Measurements from ENCODE around the gene GGTLC1. TPM values are rescaled to one million over a fixed set of nuclear protein-coding genes. Genes with fewer than 3 reads are reported as not detected.

The GGTLC1 gene
- total and polyA plus RNA-seq, 2 experiments from 2014 or later: not detected

DNA sequence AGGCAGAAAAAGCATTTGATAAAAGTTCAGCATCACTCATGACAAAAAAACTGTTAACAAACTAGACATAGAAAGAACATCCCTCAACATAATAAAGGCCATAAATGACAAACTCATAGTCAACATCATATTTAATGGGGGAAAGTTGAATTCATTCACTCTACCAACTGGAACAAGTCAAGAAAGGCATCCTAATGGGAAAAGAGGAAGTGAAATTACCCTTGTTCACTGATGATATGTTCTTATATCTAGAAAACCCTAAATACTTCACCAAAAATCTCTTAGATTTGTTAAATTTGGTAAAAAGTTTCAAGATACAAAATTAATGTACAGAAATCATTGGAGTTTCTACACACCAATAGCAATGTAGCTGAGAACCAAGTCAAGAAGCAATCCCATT, 48.9 kb downstream of the GGTLC1 start (continued):
- no peak for TF ChIP-seq EZH2 (IDR thresholded peaks at IDR 0.05; ENCODE audit: low read depth, unreplicated experiment)
- TF ChIP-seq, protein P1, sequence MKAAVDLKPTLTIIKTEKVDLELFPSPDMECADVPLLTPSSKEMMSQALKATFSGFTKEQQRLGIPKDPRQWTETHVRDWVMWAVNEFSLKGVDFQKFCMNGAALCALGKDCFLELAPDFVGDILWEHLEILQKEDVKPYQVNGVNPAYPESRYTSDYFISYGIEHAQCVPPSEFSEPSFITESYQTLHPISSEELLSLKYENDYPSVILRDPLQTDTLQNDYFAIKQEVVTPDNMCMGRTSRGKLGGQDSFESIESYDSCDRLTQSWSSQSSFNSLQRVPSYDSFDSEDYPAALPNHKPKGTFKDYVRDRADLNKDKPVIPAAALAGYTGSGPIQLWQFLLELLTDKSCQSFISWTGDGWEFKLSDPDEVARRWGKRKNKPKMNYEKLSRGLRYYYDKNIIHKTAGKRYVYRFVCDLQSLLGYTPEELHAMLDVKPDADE (IDR thresholded peaks at IDR 0.05): no peak

DNA sequence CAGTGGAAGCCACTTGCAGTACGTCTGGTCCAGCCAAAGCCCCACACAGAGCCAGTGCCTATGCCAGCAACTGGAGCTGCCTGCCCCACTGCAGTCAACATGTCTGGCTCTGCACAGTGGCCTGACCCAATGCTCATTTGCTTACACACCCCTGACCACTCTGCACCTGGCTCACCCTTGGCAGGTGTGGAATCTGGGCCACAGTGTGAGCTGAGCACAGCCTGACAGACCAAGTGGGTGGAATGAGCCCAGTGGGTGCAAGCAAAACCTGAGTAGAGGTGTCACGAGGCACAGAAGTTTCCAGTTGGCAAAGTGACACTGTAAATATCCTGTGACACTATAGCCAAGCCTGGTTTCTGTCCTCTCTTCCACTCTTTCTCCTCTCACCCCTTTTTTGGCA, 49.5 kb downstream of the GGTLC1 start:
- DNase-seq (ENCODE audit: low spot score): no peak
- Histone ChIP-seq H3K79me2 (replicated peaks; ENCODE audit: insufficient read depth) (no peaks in the 10 kb centered on the region), H3K36me3 (ENCODE audit: insufficient read depth) (no peaks in the 10 kb centered on the region), H3K4me3 (no peak overlapping the region), H3F3A (replicated peaks; ENCODE audit: low read depth) (no peaks in the 10 kb centered on the region), H3K9me2 (ENCODE audit: insufficient read depth) (peaks cover 10% of the 10 kb centered on the region), H4K20me1 (replicated peaks; ENCODE audit: insufficient read depth) (no peaks in the 10 kb centered on the region), H3K4me2 (no peak overlapping the region), H3K27me3 (ENCODE audit: insufficient read depth) (no peaks in the 10 kb centered on the region), H3K27ac (ENCODE audit: low read depth) (no peak overlapping the region), H2AFZ (no peak overlapping the region), H3K4me1 (ENCODE audit: insufficient read depth) (no peaks in the 10 kb centered on the region)
- no peak for ATAC-seq
- Mint-ChIP-seq H3K4me1 (no peaks in the 10 kb centered on the region), H3K36me3 (ENCODE audit: low read depth) (peaks cover 3% of the 10 kb centered on the region; the same call in 2 of the 3 replicates), H3K4me3 (no peak overlapping the region), H3K27me3 (ENCODE audit: insufficient read depth, low read depth, poor library complexity) (no peaks in the 10 kb centered on the region), H3K27ac (no peak overlapping the region), H3K9me3 (peaks cover 8% of the 10 kb centered on the region)
- TF ChIP-seq, protein P1 (IDR thresholded peaks at IDR 0.05): no peak
- no peak for TF ChIP-seq ZNF462 (CRISPR knock-in tag; IDR thresholded peaks at IDR 0.05)
- no peak for TF ChIP-seq EZH2 (IDR thresholded peaks at IDR 0.05; ENCODE audit: low read depth, unreplicated experiment)
- no peak for TF ChIP-seq POLR2AphosphoS5 (IDR thresholded peaks at IDR 0.05; ENCODE audit: low read depth)
- TF ChIP-seq CREB1 (CRISPR knock-in tag; IDR thresholded peaks at IDR 0.05; ENCODE audit: low read depth): no peak
- no peak for TF ChIP-seq EZH2phosphoT487 (IDR thresholded peaks at IDR 0.05; ENCODE audit: unreplicated experiment)
- no peak for TF ChIP-seq ZNF331 (CRISPR knock-in tag; IDR thresholded peaks at IDR 0.05; ENCODE audit: low read depth)
- TF ChIP-seq STAT1 (IDR thresholded peaks at IDR 0.05; ENCODE audit: unreplicated experiment): no peak
- no peak for TF ChIP-seq NANOG (IDR thresholded peaks at IDR 0.05; ENCODE audit: borderline replicate concordance)
- TF ChIP-seq, protein P2, sequence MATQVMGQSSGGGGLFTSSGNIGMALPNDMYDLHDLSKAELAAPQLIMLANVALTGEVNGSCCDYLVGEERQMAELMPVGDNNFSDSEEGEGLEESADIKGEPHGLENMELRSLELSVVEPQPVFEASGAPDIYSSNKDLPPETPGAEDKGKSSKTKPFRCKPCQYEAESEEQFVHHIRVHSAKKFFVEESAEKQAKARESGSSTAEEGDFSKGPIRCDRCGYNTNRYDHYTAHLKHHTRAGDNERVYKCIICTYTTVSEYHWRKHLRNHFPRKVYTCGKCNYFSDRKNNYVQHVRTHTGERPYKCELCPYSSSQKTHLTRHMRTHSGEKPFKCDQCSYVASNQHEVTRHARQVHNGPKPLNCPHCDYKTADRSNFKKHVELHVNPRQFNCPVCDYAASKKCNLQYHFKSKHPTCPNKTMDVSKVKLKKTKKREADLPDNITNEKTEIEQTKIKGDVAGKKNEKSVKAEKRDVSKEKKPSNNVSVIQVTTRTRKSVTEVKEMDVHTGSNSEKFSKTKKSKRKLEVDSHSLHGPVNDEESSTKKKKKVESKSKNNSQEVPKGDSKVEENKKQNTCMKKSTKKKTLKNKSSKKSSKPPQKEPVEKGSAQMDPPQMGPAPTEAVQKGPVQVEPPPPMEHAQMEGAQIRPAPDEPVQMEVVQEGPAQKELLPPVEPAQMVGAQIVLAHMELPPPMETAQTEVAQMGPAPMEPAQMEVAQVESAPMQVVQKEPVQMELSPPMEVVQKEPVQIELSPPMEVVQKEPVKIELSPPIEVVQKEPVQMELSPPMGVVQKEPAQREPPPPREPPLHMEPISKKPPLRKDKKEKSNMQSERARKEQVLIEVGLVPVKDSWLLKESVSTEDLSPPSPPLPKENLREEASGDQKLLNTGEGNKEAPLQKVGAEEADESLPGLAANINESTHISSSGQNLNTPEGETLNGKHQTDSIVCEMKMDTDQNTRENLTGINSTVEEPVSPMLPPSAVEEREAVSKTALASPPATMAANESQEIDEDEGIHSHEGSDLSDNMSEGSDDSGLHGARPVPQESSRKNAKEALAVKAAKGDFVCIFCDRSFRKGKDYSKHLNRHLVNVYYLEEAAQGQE (IDR thresholded peaks at IDR 0.05; ENCODE audit: unreplicated experiment): no peak
- no peak for TF ChIP-seq JUNB (IDR thresholded peaks at IDR 0.05; ENCODE audit: unreplicated experiment)
- TF ChIP-seq CTCF (conservative IDR thresholded peaks at IDR 0.05; ENCODE audit: low read depth in 2 of 2): no peak
